GM21717 (cell line): Measurements from ENCODE around the gene SEZ6.

Experiments used
- ATAC-seq: cut with Tn5 transposase; IDR thresholded peaks from one replicate; pipeline ENCODE4 v1.9.1; 2021; ENCODE audit warnings: mild to moderate bottlenecking, moderate library complexity; ENCODE audit not compliant: unreplicated experiment

Gene SEZ6

GRCh38 chr17:29036584-29036983 is 30.8 kb upstream of the SEZ6 start:
- no peak for ATAC-seq

GRCh38 chr17:29034510-29034909 is 28.7 kb upstream of the SEZ6 start:
- ATAC-seq = no peak

- ATAC-seq = no peak
Observed at GRCh38 chr17:29032857-29033197, 27.0 kb upstream of the SEZ6 start.

- ATAC-seq = no peak
Observed at GRCh38 chr17:29032013-29032856, 26.4 kb upstream of the SEZ6 start.

- ATAC-seq = no peak
Observed at GRCh38 chr17:29031488-29031887, 25.7 kb upstream of the SEZ6 start.

DNA sequence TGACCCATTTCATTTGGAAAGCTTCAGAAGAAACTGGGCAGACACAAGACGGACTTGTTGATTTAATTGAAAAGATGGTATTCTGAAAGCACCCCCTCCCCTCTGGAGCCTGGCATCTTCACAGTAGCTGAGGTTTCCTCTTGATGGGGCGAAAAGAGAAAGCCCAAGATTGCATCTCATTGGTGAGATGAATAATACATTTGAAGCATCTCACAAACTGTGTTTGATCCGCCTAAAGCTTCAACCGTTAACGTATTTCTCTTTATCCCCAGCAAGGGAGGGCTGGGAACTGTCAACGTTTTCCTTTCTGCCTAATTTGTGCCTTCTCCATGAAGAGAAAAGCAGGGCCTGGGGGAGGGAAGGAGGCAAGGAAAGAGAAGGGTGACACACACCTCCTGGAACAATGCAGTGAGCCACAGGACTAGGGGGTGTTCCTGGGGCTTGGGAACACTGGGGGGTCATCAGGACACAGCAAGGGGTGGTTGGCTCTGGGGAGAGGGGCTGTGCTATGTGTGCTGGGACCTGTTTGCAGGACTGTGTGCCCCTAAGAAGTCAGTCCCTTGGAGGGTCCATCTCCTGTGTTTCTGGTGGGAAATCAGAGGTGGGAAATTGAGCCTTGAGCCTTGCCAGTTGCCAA is 18.6 kb upstream of the SEZ6 start:
- no peak for ATAC-seq

DNA sequence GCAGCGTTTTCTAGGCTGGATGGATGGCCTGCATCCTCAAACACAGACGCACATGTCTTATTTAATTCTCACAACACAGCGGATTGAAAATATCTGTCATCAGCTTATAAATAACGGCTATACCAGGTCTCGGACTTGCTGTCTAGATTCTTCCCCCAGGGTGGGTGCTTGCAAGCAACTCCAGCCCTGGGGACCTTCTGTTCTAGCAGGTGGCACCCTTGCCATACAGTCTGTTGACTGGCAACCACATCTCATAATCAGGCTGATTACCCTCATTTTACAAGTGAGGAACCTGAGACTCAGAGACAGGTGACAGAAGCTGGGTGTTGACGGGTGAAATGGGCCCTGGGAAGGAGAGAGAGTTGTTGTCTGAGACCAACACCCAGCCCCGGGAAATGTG is 16.2 kb upstream of the SEZ6 start:
- no peak for ATAC-seq

- no peak for ATAC-seq
Observed at GRCh38 chr17:29021226-29021625, 15.4 kb upstream of the SEZ6 start.

- no peak for ATAC-seq
Observed at GRCh38 chr17:29020576-29020975, 14.7 kb upstream of the SEZ6 start.

- no peak for ATAC-seq
Observed at GRCh38 chr17:29019475-29020181, 13.8 kb upstream of the SEZ6 start.

DNA sequence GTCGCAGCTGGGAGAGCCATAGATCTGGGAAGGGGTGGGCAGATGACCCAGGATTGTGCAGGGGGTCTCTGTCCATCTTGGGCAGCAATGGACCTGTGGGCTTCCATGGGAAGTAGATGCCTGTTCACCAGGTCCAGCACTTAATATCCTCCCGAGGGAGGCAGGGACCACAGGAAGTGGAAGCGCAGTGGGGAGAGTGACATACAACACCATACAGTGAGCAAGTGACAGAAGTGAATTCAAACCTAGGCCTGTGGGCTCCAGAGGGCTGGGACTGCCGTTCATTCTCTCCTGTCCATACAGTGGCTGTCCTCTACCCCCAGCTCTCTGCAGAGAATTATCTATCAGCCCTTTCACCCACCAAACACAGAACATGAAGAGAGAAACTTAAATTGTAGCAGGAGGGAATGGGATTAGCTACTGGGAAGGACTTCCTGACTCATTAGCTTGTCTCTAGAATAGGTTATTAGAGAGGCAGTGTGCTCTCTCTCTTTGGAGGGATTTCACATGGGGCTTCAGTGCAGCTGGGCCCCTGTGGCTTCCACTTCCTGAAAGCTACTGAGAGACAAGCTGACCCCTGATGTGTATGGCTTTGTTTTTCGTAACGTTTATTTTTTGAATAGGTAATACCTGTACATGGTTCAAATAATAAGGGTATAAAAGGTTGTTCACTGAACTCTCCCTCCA is 13.1 kb upstream of the SEZ6 start:
- no peak for ATAC-seq

DNA sequence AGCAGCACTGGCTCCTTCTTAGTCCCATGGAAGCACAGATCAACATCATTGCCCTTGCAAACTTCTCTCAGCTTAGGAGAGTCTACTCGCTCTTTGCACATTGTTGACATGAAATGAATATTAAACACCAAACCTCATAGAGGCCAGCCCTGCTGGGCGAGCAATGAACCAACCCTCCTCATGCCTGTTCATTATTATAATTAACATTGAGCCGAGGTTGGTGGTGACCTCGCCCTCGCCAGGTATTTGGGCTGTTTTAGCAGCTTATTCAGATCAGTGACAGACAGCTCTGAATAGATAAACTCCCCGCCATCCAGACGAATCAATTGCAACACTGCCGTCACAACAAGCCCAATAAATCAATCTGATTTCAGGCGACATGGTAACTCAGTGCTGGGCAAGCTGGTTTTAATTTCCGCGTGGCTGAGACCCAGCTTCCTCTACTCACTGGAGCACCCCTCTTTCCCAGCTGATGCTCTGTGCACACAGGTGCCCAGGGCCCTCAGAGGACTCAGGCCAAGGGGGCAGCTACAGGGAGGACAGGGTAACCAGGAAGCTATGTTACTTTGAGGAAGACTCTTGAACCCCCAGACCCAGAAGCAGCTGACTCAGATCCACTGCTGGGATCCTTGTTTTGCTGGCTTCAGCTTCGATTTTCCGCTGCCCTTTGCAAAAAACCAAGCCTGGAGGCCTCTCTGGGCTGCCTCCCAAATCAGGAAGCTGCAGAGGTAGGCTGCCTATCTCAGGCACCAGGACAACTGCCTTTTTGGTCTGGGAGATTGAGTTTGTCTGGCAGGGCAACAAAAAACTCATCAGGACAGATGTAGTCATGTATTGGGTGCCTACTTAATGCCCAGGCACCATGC is 10.7 kb upstream of the SEZ6 start:
- no peak for ATAC-seq

DNA sequence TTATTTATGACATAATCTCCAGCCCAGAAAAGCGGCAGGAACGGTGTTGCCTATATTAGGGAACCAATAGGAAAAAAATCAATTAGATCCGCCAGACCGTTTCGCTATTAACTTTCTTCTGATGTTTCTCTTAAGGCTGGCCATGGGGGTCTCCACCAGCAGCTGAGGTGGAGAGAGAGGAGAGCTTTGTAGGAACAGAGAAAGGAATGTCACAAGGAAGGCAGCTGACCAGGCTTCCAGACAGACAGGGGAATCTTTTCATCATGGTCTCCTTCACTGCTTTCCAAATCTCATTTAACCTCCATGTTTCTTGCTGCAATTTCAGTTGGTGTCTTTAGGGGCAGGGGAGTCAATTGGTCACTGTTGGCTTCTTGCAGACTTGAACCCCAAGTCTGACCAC is 8.9 kb upstream of the SEZ6 start:
- no peak for ATAC-seq

GRCh38 chr17:29012535-29012934 is 6.7 kb upstream of the SEZ6 start:
- no peak for ATAC-seq

GRCh38 chr17:29010586-29010985 is 4.8 kb upstream of the SEZ6 start:
- no peak for ATAC-seq

GRCh38 chr17:29010129-29010528 is 4.3 kb upstream of the SEZ6 start:
- no peak for ATAC-seq

DNA sequence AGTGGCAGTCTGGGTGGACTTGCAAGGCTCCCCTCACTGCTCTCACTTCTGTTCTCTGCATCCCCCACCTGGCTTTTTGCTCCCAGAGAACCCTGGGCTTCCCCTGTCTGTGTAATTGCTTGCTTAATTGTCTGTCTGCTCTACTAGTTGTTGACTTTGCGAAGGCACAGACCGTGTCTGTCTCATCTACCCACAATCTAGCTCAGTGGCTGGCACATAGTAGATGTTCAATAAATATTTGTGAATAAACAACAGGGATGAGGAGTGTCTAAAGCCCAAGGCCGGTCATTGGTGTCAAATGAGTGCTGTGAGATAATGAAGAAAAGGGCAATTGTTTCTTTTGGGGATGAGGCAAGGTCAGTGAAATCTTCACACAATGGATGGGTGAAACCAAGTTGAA is 2.8 kb upstream of the SEZ6 start:
- no peak for ATAC-seq

DNA sequence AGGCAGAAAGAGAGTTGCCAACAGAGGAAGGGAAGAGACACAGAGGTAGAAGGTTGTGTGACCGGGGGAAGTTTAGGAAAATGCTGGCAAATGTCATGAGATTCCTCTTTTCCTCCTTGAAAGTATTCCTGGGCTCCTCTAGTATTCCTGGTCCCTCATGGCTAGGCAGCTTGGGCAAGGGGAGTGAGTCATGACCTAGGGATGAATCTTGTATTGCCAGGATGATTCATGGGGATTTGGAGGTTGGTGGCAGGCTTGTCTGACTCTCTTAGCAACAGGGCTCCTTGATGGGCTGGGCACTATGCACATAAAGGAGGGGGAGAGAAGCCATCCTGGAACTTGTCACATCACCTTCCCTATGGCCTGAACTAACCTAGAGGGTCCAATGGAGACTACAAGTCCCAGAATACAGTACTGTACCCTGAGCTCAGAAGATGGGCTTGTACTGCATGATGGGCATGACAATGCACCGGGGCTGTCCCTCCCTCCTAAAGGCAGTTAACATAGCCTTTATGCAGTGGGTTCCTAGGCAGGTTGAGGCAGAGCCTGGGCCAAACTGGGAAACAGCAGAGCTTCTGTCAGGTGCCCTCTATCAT is 2.1 kb upstream of the SEZ6 start:
- no peak for ATAC-seq

GRCh38 chr17:29007456-29007855 is 1.6 kb upstream of the SEZ6 start:
- ATAC-seq = no peak

GRCh38 chr17:29004081-29004692 is 1.6 kb downstream of the SEZ6 start:
- ATAC-seq = no peak
